Measurements from ENCODE around the gene SEPTIN7.

Gene SEPTIN7

DNA sequence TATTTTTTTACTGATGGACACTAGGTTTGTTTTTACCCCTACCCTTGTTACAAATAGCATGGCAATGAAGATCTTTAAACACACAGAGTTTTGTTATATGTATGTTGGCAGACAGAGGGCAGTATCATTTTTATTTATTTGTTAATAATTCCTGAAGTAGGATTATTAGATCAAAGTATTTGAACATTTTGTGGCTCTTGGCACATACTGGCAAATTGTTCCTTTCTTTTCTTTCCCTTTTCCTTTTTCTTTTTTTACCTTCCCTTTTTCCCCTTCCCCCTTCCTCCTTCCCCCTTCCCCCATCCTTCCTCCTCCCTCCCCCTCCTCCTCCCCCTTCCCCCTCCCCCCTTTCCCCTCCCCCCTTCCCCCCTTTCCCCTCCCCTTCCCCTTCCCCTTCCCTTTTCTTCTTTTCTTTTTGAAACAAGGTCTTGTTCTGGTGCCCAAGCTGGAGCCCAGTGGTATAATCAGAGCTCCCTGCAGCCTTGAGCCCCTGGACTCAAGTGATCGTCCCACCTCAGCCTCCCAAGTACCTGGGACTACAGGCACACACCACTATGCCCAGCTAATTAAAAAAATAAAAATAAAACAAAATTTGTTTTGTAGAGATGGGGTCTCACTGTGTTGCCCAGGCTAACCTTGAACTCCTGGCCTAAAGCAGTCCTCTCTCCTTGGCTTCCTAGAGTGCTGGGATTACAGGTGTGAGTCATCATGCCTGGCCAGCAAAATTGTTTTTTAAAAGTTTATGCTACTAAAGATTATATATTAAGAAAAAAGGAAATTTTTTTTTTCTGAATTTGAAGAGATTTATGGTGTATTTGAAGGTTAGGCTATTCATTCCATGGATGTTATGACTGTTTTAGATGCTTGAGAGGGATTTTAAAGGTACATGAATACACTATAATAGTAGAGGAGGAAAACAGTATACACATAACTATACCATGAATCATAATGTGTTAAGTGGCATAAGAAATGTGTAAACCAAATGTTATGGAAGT is 39.3 kb downstream of the SEPTIN7 start:
- no peak for DNase-seq

DNA sequence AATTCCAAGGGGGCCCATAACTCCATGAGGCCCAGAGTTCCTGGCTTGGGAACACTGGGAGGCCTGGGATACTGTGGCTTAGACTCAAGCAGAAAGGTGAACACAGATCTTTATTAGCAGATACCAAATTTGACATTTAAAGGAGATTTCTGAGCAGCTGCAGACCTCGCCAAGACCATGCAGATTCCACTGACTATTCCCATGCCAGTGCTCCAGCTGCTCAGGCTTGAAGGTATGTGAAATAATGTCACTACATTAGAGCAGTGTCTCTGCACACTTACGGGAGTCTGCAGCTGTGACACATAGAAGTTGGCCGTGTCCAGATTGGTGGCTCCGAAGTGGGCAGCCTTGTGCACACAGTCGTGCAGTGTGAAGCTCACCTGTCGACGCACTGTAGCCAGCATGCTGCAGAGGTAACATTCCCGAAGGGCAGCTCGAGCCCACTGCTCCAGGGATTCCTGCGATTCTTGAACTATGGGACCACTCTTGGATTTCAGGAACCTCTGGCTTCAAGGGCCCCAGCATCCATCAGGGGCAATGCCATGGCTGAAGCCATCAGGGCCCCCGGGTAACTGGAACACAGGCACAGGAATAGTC is 46.1 kb downstream of the SEPTIN7 start:
- DNase-seq, result no peak

DNA sequence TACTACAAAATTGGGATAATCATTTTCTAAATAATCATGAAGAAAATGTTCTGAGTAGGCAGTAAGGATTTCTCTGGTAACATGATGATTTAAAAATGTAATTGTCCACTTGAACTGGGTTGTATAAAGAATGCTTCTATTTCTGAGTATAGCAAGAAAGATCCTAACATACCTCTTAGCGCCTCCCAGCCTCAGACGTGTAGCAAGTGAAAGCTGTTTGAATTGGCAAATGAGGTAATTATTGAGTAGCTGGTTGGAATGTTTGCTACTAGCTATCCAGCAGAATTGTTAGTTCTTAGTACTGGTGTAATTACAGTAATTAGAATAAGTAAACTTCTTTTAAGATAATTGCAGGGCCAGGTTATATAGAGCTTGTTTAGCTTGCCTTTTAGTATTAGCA is 47.9 kb downstream of the SEPTIN7 start:
- no peak for DNase-seq

DNA sequence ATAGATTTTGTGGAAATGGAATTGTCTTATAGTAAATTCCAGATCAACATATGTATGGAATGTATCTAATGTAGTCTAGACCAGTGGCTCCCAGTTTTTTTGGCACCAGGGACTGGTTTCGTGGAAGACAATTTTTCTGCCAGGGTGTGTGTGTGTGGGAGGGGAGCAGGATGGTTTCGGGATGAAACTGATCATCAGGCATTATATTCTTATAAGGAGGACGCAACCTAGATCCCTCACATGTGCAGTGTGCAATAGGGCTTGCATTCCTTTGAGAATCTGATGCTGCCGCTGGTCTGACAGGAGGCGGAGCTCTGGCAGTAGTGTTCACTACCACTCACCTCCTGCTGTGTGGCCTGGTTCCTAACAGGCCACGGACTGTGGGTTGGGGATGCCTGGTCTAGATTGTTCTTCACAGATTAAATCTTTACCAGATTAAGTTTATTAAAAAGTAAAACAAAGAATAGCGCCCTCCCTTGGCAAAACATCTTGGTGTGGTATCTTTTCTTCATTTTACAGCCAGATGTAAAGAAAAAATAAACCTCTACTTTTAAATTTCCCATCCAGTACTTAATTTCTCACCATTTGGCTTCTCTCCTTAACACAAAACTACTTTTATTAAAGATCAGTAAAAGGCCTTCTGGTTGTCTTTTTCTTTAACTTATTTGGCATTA is 48.4 kb downstream of the SEPTIN7 start:
- DNase-seq, result no peak

DNA sequence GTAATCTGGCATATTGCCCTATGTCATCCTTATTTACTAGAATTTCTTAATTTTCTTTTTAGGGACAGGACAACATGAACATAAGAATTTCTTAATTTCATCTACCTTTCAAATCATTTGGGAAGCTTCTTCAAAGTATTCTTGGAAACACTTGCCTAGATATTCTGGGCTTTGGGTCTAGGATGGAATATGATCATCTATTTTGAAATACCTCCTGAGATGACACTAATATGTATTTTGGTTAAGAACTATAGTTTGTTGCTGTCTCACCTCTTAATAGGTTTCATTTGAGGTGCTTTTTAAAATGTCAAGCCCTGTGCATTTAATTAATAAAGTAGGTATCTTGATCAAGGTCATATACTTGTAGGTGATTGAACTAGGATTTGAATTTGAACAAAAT is 49.1 kb downstream of the SEPTIN7 start:
- DNase-seq, result no peak

Measured in NCI-H2029 treated with DMSO at 0.1 percent for 48 hours (cell line).